22Rv1 (cell line): Measurements from ENCODE around the gene HIVEP2.

Experiments used
- H3K27ac ChIP-seq: fragments of 450-650 bp; 2 replicates; pipeline ENCODE4 v1.5.1; 2017
- CTCF ChIP-seq: fragments of 450-650 bp; IDR thresholded peaks from 2 replicates; pipeline ENCODE4 v1.5.1; 2017; ENCODE audit warnings: mild to moderate bottlenecking
- ZFX ChIP-seq: fragments of 450-650 bp; IDR thresholded peaks from 2 replicates; pipeline ENCODE4 v1.6.1; 2017; ENCODE audit warnings: antibody characterized with exemption, borderline replicate concordance

HIVEP2 gene

GRCh38 chr6:142848156-142848555, 96.8 kb downstream of the HIVEP2 start:
- no peak overlapping the region for H3K27ac ChIP-seq

GRCh38 chr6:142846883-142847287, 98.1 kb downstream of the HIVEP2 start:
- TF ChIP-seq ZFX = no peak
- no peak for TF ChIP-seq CTCF
- H3K27ac ChIP-seq = peak overlapping the region; percentile 87

More at GRCh38 chr6:142848156-142848555, 96.8 kb downstream of the HIVEP2 start:
- TF ChIP-seq CTCF (no peak), ZFX (no peak)

GRCh38 chr6:142846459-142846831, 98.5 kb downstream of the HIVEP2 start:
- no peak for TF ChIP-seq ZFX
- TF ChIP-seq CTCF = no peak
- peak overlapping the region; percentile 87 for H3K27ac ChIP-seq

DNA sequence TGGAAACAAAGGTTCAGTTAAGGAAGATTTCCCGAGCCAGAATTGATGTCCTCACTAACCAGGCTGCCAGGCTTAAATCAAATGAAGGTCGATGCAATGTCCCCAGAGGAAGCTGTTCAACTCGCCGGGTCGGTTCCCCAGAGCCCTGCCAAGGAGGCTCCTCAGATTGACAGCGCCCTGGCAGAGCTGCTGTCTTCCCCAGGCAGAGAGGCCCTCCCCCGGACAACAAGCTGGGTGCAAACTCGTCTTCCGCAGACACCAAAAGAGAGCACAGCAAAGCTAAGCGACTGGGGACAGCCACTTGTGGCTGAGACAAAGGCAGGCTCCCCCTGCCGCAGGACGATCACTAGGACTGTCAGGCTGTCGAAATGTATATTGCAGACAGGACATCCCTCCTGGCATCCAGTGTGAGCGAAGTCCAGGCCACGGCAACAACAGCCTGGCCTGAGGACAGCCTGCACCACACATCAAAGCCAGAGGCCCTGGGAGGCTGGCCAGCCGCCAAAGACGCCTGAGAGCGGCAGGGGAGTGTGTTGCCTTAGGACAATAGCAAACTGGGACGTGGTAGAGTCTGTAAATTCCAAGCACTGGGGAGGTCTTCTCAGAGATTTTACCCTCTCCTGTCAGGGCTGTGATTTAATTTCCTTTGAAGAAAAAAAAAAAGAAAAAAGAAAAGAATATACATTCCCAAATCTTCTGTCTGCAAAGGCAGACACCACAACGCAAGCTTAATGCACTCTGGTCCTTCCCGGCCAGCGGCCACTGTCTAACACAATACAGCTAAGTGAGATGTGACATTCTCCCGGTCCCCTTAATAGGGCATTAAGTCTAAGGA, 99.1 kb downstream of the HIVEP2 start:
- peak overlapping the region; percentile 87 for H3K27ac ChIP-seq
- TF ChIP-seq CTCF (no peak), ZFX (no peak)

DNA sequence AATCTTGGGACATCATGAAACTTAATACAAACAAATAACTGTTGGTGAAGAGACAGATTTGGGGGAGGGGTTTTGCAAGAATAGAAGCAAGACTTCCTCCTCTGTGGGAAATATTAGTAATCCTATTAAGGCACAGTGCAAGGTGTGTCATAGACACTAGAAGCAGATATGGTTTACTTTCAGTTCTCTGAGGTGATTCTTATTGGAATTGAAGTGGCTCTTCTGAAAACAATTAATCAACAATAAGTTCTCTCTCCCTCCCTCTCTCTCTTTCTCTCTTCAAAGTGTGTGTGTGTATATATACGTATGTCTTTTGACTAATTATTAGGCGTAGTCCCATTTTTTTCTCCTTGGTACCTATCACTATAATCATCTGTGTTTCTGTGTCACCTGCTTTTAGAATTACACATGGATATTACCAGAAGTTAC, 99.8 kb downstream of the HIVEP2 start:
- H3K27ac ChIP-seq = peak overlapping the region; percentile 87
- no peak for TF ChIP-seq ZFX

DNA sequence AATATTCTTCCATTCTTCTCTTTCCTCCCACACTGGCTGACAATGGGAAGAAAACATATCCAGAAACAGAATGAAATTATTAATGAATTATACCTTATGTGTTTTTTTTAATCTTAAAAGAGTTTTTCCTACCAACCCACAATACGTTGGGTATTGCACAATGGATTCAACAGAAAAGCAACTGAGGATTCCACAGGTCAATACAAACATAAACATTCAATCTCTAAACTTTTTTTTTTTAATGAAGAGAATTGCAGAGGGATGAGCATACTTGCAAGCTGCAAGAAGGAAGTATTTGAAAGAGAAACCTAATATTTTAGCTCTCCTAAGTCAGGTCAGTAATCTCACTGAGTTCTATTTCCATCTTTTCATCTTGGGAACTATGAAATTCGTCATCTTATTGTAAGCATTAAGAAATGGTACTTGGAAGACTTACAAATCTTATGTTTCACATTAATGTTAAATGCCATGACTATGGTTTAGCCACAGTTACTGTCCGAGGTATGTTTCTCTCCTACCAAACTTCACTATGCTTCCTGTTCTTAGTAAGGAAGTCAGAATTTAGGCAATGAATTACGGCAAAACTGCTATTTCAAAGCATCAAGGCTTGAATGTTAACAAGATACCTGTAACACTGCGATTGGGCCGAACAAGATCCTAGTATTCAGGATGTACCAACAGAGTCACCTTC, 100.8 kb downstream of the HIVEP2 start:
- H3K27ac ChIP-seq = peak overlapping the region; percentile 87

GRCh38 chr6:142843361-142843760, 101.6 kb downstream of the HIVEP2 start:
- H3K27ac ChIP-seq = peak overlapping the region; percentile 87
- TF ChIP-seq CTCF (no peak), ZFX (no peak)

More for the DNA sequence above, 100.8 kb downstream of the HIVEP2 start:
- TF ChIP-seq CTCF (no peak), ZFX (no peak)
